HepG2 (cell line): ENCODE data around the gene RASGRP4. TPM values are rescaled to one million over a fixed set of nuclear protein-coding genes. Genes with fewer than 3 reads are reported as not detected.

ENCODE experiments used
- ASH2L ChIP-seq: fragments of 300-600, 200-600 bp; sonication (generic); IDR thresholded peaks from 2 replicates; pipeline ENCODE4 v1.7.0; 2017; ENCODE audit warnings: low read depth, mild to moderate bottlenecking, moderate library complexity, mixed read lengths, low read length; ENCODE audit not compliant: insufficient read length
- MIER3 ChIP-seq: IDR thresholded peaks from 2 replicates; pipeline ENCODE4 v1.6.1; 2016; ENCODE audit warnings: missing compliant biosample characterization, borderline replicate concordance
- MXI1 ChIP-seq: IDR thresholded peaks from 3 replicates; pipeline ENCODE4 v1.6.1; 2012; ENCODE audit warnings: low read depth, low read length, inconsistent platforms, borderline replicate concordance
- ZNF564 ChIP-seq: sonication (generic); formaldehyde crosslinking; IDR thresholded peaks from 2 replicates; pipeline ENCODE4 v1.8.1; 2023; ENCODE audit warnings: mild to moderate bottlenecking, missing genetic modification reagents
- ZNF790 ChIP-seq: sonication (generic); formaldehyde crosslinking; IDR thresholded peaks from 2 replicates; pipeline ENCODE4 v1.8.0; 2022; ENCODE audit warnings: missing genetic modification reagents, mild to moderate bottlenecking, borderline replicate concordance
- polyA plus RNA-seq, 8 experiments: library from polyadenylated mRNA; depleted of rRNA in 3 of 8; stranded (reverse) in 7 of 8; unstranded in 1 of 8; fragments of >200 nt; fragmentation: Illumina TruSeq in 4 of 8; extraction: Trizol in 4 of 8; gene quantifications; 2 replicates each; pipeline versions ENCODE4 v1.2.1 to v1.2.3, GENCODE V29; 2011 to 2016; ENCODE audit warnings: low read depth in 4 of 8, missing spikeins in 1 of 8, mixed read lengths in 1 of 8; ENCODE audit not compliant: insufficient read depth in 1 of 8
- total RNA-seq, 5 experiments: library from RNA; depleted of rRNA; stranded (reverse); fragments of >200 nt; fragmentation: Illumina TruSeq; extraction: Trizol; gene quantifications; 2 replicates each; pipeline ENCODE4 v1.2.3, GENCODE V29; 2016; ENCODE audit warnings: low read depth in 1 of 5
- TF ChIP-seq, protein P1 (sequence below): sonication (generic); formaldehyde crosslinking; IDR thresholded peaks from 2 replicates; pipeline ENCODE4 v1.4.0; 2020; ENCODE audit warnings: missing genetic modification reagents, borderline replicate concordance
- TF ChIP-seq, protein P2 (sequence below): IDR thresholded peaks from 2 replicates; pipeline ENCODE4 v1.6.1; 2012; ENCODE audit warnings: inconsistent platforms
- TF ChIP-seq, protein P3 (sequence below): sonication (generic); formaldehyde crosslinking; IDR thresholded peaks from 2 replicates; pipeline ENCODE4 v1.4.0; 2020; ENCODE audit warnings: missing genetic modification reagents
- TF ChIP-seq, protein P4 (sequence below): sonication (generic); formaldehyde crosslinking; IDR thresholded peaks from 2 replicates; pipeline ENCODE4 v1.5.1; 2020; ENCODE audit warnings: missing genetic modification reagents, mild to moderate bottlenecking, borderline replicate concordance

RASGRP4 gene
- total and polyA plus RNA-seq, 2 of the 13 experiments (the other 11 are each of a cell fraction or from before 2014, with no cell fraction given), result not detected

DNA sequence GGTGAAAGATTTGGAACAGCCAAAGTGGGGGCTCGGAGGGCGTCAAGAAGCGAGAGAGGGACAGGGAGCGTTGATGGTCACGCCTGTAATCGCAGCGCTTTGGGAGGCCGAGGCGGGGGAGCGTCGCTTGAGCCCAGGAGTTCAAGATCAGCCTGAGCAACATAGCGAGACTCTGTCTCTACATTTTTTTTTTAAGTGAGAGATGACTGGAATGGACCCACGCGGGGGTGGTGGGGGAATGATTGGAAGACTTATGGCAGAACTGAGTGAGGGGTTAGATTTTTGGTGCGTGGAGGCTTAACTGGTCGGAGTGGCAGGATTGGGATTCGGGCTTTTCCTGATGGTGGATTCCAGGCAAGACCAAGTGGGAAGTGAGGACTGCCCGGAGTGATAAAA, 50.9 kb downstream of the RASGRP4 start (continued):
- TF ChIP-seq ZNF790, result 0 out of 2 replicates have a peak, but pooled peaks have one; percentile 14
- TF ChIP-seq, protein P1, sequence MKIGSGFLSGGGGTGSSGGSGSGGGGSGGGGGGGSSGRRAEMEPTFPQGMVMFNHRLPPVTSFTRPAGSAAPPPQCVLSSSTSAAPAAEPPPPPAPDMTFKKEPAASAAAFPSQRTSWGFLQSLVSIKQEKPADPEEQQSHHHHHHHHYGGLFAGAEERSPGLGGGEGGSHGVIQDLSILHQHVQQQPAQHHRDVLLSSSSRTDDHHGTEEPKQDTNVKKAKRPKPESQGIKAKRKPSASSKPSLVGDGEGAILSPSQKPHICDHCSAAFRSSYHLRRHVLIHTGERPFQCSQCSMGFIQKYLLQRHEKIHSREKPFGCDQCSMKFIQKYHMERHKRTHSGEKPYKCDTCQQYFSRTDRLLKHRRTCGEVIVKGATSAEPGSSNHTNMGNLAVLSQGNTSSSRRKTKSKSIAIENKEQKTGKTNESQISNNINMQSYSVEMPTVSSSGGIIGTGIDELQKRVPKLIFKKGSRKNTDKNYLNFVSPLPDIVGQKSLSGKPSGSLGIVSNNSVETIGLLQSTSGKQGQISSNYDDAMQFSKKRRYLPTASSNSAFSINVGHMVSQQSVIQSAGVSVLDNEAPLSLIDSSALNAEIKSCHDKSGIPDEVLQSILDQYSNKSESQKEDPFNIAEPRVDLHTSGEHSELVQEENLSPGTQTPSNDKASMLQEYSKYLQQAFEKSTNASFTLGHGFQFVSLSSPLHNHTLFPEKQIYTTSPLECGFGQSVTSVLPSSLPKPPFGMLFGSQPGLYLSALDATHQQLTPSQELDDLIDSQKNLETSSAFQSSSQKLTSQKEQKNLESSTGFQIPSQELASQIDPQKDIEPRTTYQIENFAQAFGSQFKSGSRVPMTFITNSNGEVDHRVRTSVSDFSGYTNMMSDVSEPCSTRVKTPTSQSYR (CRISPR knock-in tag), result no peak
- no peak for TF ChIP-seq MIER3 (CRISPR knock-in tag)
- TF ChIP-seq, protein P2, sequence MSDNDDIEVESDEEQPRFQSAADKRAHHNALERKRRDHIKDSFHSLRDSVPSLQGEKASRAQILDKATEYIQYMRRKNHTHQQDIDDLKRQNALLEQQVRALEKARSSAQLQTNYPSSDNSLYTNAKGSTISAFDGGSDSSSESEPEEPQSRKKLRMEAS, result 0 out of 2 replicates have a peak, but pooled peaks have one; percentile 8
- peak; percentile 10 for TF ChIP-seq ASH2L
- TF ChIP-seq, protein P3, sequence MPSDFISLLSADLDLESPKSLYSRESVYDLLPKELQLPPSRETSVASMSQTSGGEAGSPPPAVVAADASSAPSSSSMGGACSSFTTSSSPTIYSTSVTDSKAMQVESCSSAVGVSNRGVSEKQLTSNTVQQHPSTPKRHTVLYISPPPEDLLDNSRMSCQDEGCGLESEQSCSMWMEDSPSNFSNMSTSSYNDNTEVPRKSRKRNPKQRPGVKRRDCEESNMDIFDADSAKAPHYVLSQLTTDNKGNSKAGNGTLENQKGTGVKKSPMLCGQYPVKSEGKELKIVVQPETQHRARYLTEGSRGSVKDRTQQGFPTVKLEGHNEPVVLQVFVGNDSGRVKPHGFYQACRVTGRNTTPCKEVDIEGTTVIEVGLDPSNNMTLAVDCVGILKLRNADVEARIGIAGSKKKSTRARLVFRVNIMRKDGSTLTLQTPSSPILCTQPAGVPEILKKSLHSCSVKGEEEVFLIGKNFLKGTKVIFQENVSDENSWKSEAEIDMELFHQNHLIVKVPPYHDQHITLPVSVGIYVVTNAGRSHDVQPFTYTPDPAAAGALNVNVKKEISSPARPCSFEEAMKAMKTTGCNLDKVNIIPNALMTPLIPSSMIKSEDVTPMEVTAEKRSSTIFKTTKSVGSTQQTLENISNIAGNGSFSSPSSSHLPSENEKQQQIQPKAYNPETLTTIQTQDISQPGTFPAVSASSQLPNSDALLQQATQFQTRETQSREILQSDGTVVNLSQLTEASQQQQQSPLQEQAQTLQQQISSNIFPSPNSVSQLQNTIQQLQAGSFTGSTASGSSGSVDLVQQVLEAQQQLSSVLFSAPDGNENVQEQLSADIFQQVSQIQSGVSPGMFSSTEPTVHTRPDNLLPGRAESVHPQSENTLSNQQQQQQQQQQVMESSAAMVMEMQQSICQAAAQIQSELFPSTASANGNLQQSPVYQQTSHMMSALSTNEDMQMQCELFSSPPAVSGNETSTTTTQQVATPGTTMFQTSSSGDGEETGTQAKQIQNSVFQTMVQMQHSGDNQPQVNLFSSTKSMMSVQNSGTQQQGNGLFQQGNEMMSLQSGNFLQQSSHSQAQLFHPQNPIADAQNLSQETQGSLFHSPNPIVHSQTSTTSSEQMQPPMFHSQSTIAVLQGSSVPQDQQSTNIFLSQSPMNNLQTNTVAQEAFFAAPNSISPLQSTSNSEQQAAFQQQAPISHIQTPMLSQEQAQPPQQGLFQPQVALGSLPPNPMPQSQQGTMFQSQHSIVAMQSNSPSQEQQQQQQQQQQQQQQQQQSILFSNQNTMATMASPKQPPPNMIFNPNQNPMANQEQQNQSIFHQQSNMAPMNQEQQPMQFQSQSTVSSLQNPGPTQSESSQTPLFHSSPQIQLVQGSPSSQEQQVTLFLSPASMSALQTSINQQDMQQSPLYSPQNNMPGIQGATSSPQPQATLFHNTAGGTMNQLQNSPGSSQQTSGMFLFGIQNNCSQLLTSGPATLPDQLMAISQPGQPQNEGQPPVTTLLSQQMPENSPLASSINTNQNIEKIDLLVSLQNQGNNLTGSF (CRISPR knock-in tag), result peak; percentile 9; the same call in 1 of the 2 replicates
- TF ChIP-seq MXI1, result no peak
- 0 out of 2 replicates have a peak, but pooled peaks have one; percentile 23 for TF ChIP-seq ZNF564 (CRISPR knock-in tag)
- TF ChIP-seq, protein P4, sequence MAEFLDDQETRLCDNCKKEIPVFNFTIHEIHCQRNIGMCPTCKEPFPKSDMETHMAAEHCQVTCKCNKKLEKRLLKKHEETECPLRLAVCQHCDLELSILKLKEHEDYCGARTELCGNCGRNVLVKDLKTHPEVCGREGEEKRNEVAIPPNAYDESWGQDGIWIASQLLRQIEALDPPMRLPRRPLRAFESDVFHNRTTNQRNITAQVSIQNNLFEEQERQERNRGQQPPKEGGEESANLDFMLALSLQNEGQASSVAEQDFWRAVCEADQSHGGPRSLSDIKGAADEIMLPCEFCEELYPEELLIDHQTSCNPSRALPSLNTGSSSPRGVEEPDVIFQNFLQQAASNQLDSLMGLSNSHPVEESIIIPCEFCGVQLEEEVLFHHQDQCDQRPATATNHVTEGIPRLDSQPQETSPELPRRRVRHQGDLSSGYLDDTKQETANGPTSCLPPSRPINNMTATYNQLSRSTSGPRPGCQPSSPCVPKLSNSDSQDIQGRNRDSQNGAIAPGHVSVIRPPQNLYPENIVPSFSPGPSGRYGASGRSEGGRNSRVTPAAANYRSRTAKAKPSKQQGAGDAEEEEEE (CRISPR knock-in tag), result 0 out of 2 replicates have a peak, but pooled peaks have one; percentile 8
